DOHH2 (cell line): Measurements from ENCODE around the gene ZSCAN12.

Experiments
- CTCF ChIP-seq: fragments of 200-600 bp; sonication (generic); IDR thresholded peaks from one replicate; pipeline ENCODE4 v1.5.1; 2014; ENCODE audit warnings: antibody characterized with exemption, mild to moderate bottlenecking, low read depth, low read length; ENCODE audit not compliant: poor library complexity, severe bottlenecking
- EZH2phosphoT487 ChIP-seq: fragments of 200-600 bp; sonication (generic); IDR thresholded peaks from 2 replicates; pipeline ENCODE4 v1.6.1; 2017; ENCODE audit warnings: borderline replicate concordance, mild to moderate bottlenecking, antibody characterized with exemption, low read length, moderate library complexity, mixed read lengths

DNA sequence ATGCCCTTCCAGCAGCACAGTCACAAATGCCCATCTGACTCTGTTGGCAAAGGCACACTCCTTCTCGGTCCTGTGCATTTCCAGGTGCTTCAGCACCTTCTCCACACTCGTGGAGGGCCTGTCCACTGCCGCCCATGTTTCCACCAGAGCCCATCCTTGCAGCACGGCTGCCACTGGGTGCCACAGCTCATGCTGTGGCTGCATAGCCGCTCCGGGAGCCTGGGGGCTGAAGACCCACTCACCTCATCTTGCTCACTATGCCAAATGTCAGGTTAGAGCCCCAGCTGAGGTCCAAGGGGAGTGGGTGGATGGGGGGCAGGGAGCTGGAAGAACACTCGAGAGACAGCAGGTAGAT is 42.9 kb downstream of the ZSCAN12 start:
- TF ChIP-seq CTCF = no peak
- no peak for TF ChIP-seq EZH2phosphoT487
